WTC11 (cell line): Measurements from ENCODE around the gene ATP13A5. TPM values are rescaled to one million over a fixed set of nuclear protein-coding genes. Genes with fewer than 3 reads are reported as not detected.

Experiments used
- ATAC-seq: fragments of 200-7000 bp; cut with Tn5 transposase; 2 replicates; pipeline ENCODE4 v1.10.0; 2021; ENCODE audit warnings: mild to moderate bottlenecking, moderate library complexity
- CTCF ChIA-PET: fragments of 300-600 bp; sonication (Branson Sonifier 250); formaldehyde crosslinking; loops from one replicate; lab custom pipeline; 2021; ENCODE audit warnings: antibody characterized with exemption; lab: Charles Lee
- POLR2A ChIA-PET: fragments of 350-600 bp; sonication (Branson Sonifier 250); formaldehyde crosslinking; loops from one replicate; lab custom pipeline; 2021; ENCODE audit warnings: antibody characterized with exemption; lab: Charles Lee
- DNase-seq: peaks from one replicate; pipeline ENCODE4 v3.0.0; 2021; ENCODE audit warnings: low spot score
- H3K27ac Mint-ChIP-seq: 2 replicates; pipeline ENCODE4 v1.8.0; 2021; ENCODE audit warnings: mixed read lengths
- H3K27me3 Mint-ChIP-seq: 2 replicates; pipeline ENCODE4 v1.8.0; 2021; ENCODE audit warnings: low read depth, mild to moderate bottlenecking, moderate library complexity, mixed read lengths
- H3K36me3 Mint-ChIP-seq: 2 replicates; pipeline ENCODE4 v1.8.0; 2021; ENCODE audit warnings: mixed read lengths
- H3K4me1 Mint-ChIP-seq: 2 replicates; pipeline ENCODE4 v1.8.0; 2022; ENCODE audit warnings: mixed read lengths
- H3K4me3 Mint-ChIP-seq: 2 replicates; pipeline ENCODE4 v1.8.0; 2021; ENCODE audit warnings: mild to moderate bottlenecking, moderate library complexity, mixed read lengths
- H3K9me3 Mint-ChIP-seq: 2 replicates; pipeline ENCODE4 v1.8.0; 2021; ENCODE audit warnings: mixed read lengths
- ATF2 ChIP-seq: sonication (generic); formaldehyde crosslinking; IDR thresholded peaks from 2 replicates; pipeline ENCODE4 v1.8.1; 2022; ENCODE audit warnings: low read depth, missing genetic modification reagents, borderline replicate concordance
- CBFB ChIP-seq: sonication (generic); formaldehyde crosslinking; IDR thresholded peaks from 2 replicates; pipeline ENCODE4 v1.8.1; 2022; ENCODE audit warnings: mild to moderate bottlenecking, low read depth, missing genetic modification reagents
- CREM ChIP-seq: sonication (generic); formaldehyde crosslinking; IDR thresholded peaks from 2 replicates; pipeline ENCODE4 v1.8.1; 2022; ENCODE audit warnings: mild to moderate bottlenecking, missing genetic modification reagents, moderate library complexity
- ELF4 ChIP-seq: sonication (generic); formaldehyde crosslinking; IDR thresholded peaks from 2 replicates; pipeline ENCODE4 v1.8.1; 2022; ENCODE audit warnings: low read depth, mild to moderate bottlenecking, moderate library complexity, missing genetic modification reagents
- ESRRA ChIP-seq: sonication (generic); formaldehyde crosslinking; IDR thresholded peaks from 2 replicates; pipeline ENCODE4 v1.8.1; 2022; ENCODE audit warnings: mild to moderate bottlenecking, missing genetic modification reagents, borderline replicate concordance
- NFATC4 ChIP-seq: fragments of 250-450 bp; sonication (Bioruptor Pico); IDR thresholded peaks from 2 replicates; pipeline ENCODE4 v1.9.0; 2021; ENCODE audit warnings: mild to moderate bottlenecking
- NR2C2 ChIP-seq: sonication (generic); formaldehyde crosslinking; IDR thresholded peaks from 2 replicates; pipeline ENCODE4 v1.8.0; 2022; ENCODE audit warnings: mild to moderate bottlenecking, missing genetic modification reagents
- PRRX2 ChIP-seq: fragments of 250-450 bp; sonication (Bioruptor Pico); IDR thresholded peaks from 2 replicates; pipeline ENCODE4 v1.8.0; 2021; ENCODE audit warnings: mild to moderate bottlenecking
- SOX15 ChIP-seq: fragments of 250-450 bp; sonication (Bioruptor Pico); IDR thresholded peaks from 2 replicates; pipeline ENCODE4 v1.9.0; 2021; ENCODE audit warnings: mild to moderate bottlenecking
- ZNF138 ChIP-seq: sonication (generic); formaldehyde crosslinking; conservative IDR thresholded peaks from 2 replicates; pipeline ENCODE4 v1.8.1; 2022; ENCODE audit warnings: mild to moderate bottlenecking, moderate library complexity, missing genetic modification reagents
- ZNF263 ChIP-seq: sonication (generic); formaldehyde crosslinking; IDR thresholded peaks from 2 replicates; pipeline ENCODE4 v1.8.1; 2022; ENCODE audit warnings: low read depth, mild to moderate bottlenecking, moderate library complexity, missing genetic modification reagents
- ZNF423 ChIP-seq: fragments of 250-450 bp; sonication (Bioruptor Pico); IDR thresholded peaks from 2 replicates; pipeline ENCODE4 v2.1.2; 2022; ENCODE audit warnings: mild to moderate bottlenecking, moderate library complexity
- total RNA-seq: library from RNA; stranded (reverse); gene quantifications from 3 replicates; pipeline ENCODE4 v1.2.3, GENCODE V29; 2021
- TF ChIP-seq, protein P1 (sequence below): fragments of 250-450 bp; sonication (Bioruptor Pico); IDR thresholded peaks from 2 replicates; pipeline ENCODE4 v1.9.0; 2021; ENCODE audit warnings: moderate library complexity, mild to moderate bottlenecking, inconsistent platforms, borderline replicate concordance
- TF ChIP-seq, protein P2 (sequence below): sonication (generic); formaldehyde crosslinking; IDR thresholded peaks from 2 replicates; pipeline ENCODE4 v1.8.1; 2022; ENCODE audit warnings: mild to moderate bottlenecking, missing genetic modification reagents, moderate library complexity, borderline replicate concordance
- TF ChIP-seq, protein P3 (sequence below): sonication (generic); formaldehyde crosslinking; conservative IDR thresholded peaks from 2 replicates; pipeline ENCODE4 v1.8.1; 2022; ENCODE audit warnings: mild to moderate bottlenecking, missing genetic modification reagents
- TF ChIP-seq, protein P4 (sequence below): fragments of 250-450 bp; sonication (Bioruptor Pico); IDR thresholded peaks from 2 replicates; pipeline ENCODE4 v1.9.0; 2021; ENCODE audit warnings: mild to moderate bottlenecking
- TF ChIP-seq, protein P5 (sequence below): sonication (generic); formaldehyde crosslinking; IDR thresholded peaks from 2 replicates; pipeline ENCODE4 v1.8.1; 2023; ENCODE audit warnings: mild to moderate bottlenecking, missing genetic modification reagents
- TF ChIP-seq, protein P6 (sequence below): fragments of 250-450 bp; sonication (Bioruptor Pico); IDR thresholded peaks from 2 replicates; pipeline ENCODE4 v1.9.0; 2021; ENCODE audit warnings: mild to moderate bottlenecking
- TF ChIP-seq, protein P7 (sequence below): fragments of 250-450 bp; sonication (Bioruptor Pico); IDR thresholded peaks from 2 replicates; pipeline ENCODE4 v2.1.2; 2022; ENCODE audit warnings: mild to moderate bottlenecking, moderate library complexity

The ATP13A5 gene
- total RNA-seq, 1 experiment from 2014 or later, result not detected

GRCh38 chr3:193313061-193313958 lies 65.2 kb downstream of the ATP13A5 start (continued):
- TF ChIP-seq ELF4 (CRISPR knock-in tag), result no peak
- TF ChIP-seq CBFB, result no peak
- TF ChIP-seq ATF2, result no peak

- no peaks in the 10 kb centered on the region for H3K36me3 Mint-ChIP-seq
- peaks cover 11% of the 10 kb centered on the region for H3K4me1 Mint-ChIP-seq
- no peak overlapping the region for H3K27ac Mint-ChIP-seq
- CTCF ChIA-PET, result no interaction called here
- POLR2A ChIA-PET, result no interaction called here
- ATAC-seq, result no peak
- no peak overlapping the region for H3K4me3 Mint-ChIP-seq
- H3K9me3 Mint-ChIP-seq, result no peaks in the 10 kb centered on the region
- no peak for DNase-seq
- TF ChIP-seq ZNF423 (CRISPR knock-in tag), result no peak
- TF ChIP-seq, protein P1, sequence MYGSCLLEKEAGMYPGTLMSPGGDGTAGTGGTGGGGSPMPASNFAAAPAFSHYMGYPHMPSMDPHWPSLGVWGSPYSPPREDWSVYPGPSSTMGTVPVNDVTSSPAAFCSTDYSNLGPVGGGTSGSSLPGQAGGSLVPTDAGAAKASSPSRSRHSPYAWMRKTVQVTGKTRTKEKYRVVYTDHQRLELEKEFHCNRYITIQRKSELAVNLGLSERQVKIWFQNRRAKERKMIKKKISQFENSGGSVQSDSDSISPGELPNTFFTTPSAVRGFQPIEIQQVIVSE (CRISPR knock-in tag), result no peak
- TF ChIP-seq PRRX2, result no peak
- TF ChIP-seq ESRRA (CRISPR knock-in tag), result no peak
- TF ChIP-seq, protein P2, sequence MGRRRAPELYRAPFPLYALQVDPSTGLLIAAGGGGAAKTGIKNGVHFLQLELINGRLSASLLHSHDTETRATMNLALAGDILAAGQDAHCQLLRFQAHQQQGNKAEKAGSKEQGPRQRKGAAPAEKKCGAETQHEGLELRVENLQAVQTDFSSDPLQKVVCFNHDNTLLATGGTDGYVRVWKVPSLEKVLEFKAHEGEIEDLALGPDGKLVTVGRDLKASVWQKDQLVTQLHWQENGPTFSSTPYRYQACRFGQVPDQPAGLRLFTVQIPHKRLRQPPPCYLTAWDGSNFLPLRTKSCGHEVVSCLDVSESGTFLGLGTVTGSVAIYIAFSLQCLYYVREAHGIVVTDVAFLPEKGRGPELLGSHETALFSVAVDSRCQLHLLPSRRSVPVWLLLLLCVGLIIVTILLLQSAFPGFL, result no peak
- no peak for TF ChIP-seq NFATC4 (CRISPR knock-in tag)
- TF ChIP-seq, protein P3, sequence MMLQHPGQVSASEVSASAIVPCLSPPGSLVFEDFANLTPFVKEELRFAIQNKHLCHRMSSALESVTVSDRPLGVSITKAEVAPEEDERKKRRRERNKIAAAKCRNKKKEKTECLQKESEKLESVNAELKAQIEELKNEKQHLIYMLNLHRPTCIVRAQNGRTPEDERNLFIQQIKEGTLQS (CRISPR knock-in tag), result no peak
- TF ChIP-seq, protein P4, sequence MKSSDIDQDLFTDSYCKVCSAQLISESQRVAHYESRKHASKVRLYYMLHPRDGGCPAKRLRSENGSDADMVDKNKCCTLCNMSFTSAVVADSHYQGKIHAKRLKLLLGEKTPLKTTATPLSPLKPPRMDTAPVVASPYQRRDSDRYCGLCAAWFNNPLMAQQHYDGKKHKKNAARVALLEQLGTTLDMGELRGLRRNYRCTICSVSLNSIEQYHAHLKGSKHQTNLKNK (CRISPR knock-in tag), result no peak
- TF ChIP-seq ZNF138 (CRISPR knock-in tag), result no peak
- TF ChIP-seq, protein P5, sequence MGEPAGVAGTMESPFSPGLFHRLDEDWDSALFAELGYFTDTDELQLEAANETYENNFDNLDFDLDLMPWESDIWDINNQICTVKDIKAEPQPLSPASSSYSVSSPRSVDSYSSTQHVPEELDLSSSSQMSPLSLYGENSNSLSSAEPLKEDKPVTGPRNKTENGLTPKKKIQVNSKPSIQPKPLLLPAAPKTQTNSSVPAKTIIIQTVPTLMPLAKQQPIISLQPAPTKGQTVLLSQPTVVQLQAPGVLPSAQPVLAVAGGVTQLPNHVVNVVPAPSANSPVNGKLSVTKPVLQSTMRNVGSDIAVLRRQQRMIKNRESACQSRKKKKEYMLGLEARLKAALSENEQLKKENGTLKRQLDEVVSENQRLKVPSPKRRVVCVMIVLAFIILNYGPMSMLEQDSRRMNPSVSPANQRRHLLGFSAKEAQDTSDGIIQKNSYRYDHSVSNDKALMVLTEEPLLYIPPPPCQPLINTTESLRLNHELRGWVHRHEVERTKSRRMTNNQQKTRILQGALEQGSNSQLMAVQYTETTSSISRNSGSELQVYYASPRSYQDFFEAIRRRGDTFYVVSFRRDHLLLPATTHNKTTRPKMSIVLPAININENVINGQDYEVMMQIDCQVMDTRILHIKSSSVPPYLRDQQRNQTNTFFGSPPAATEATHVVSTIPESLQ (CRISPR knock-in tag), result no peak
- TF ChIP-seq ZNF263 (CRISPR knock-in tag), result no peak
- TF ChIP-seq ELF4 (CRISPR knock-in tag), result no peak
- TF ChIP-seq, protein P6, sequence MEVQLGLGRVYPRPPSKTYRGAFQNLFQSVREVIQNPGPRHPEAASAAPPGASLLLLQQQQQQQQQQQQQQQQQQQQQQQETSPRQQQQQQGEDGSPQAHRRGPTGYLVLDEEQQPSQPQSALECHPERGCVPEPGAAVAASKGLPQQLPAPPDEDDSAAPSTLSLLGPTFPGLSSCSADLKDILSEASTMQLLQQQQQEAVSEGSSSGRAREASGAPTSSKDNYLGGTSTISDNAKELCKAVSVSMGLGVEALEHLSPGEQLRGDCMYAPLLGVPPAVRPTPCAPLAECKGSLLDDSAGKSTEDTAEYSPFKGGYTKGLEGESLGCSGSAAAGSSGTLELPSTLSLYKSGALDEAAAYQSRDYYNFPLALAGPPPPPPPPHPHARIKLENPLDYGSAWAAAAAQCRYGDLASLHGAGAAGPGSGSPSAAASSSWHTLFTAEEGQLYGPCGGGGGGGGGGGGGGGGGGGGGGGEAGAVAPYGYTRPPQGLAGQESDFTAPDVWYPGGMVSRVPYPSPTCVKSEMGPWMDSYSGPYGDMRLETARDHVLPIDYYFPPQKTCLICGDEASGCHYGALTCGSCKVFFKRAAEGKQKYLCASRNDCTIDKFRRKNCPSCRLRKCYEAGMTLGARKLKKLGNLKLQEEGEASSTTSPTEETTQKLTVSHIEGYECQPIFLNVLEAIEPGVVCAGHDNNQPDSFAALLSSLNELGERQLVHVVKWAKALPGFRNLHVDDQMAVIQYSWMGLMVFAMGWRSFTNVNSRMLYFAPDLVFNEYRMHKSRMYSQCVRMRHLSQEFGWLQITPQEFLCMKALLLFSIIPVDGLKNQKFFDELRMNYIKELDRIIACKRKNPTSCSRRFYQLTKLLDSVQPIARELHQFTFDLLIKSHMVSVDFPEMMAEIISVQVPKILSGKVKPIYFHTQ, result no peak
- TF ChIP-seq, protein P7, sequence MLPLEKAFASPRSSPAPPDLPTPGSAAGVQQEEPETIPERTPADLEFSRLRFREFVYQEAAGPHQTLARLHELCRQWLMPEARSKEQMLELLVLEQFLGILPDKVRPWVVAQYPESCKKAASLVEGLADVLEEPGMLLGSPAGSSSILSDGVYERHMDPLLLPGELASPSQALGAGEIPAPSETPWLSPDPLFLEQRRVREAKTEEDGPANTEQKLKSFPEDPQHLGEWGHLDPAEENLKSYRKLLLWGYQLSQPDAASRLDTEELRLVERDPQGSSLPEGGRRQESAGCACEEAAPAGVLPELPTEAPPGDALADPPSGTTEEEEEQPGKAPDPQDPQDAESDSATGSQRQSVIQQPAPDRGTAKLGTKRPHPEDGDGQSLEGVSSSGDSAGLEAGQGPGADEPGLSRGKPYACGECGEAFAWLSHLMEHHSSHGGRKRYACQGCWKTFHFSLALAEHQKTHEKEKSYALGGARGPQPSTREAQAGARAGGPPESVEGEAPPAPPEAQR, result no peak
- TF ChIP-seq NR2C2, result no peak
- no peak for TF ChIP-seq CREM (CRISPR knock-in tag)
- TF ChIP-seq SOX15 (CRISPR knock-in tag), result no peak
- H3K27me3 Mint-ChIP-seq, result no peaks in the 10 kb centered on the region
Measured at GRCh38 chr3:193310914-193311723, 67.4 kb downstream of the ATP13A5 start.
